ENCODE results near the gene CDK12. TPM values are rescaled to one million over a fixed set of nuclear protein-coding genes. Genes with fewer than 3 reads are reported as not detected.
"Not testable (repeated sequence)": the region's sequence is repeated elsewhere in the genome, so short reads cannot be mapped to it uniquely, and the experiment has no call there.

The CDK12 gene
- total RNA-seq, 2 donors from 2014 or later: 17.4 to 25.1 TPM

DNA sequence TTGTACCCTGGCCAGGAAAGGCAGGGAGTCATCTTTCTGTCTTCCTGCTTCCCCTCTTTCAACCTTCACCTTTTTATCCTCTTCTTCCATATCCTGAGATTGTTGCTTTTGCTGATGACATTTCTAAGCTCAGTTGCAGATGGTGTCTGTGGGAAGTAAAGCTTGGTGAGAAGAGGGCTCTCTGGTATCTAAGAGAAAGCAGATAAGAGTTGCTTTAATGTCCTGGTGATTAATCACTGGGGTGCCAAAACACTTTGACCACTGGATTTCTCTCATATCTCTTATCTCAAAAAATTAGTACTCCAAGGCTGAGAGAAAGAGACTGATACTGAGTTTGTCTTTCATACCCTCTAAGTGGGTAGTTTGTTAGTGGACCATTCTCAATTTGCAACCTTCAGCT is 75.2 kb downstream of the CDK12 start:
- H3K36me3 ChIP-seq (replicated peaks in 1 of 2; ENCODE audit: insufficient read depth in 1 of 2, low read depth in 2 of 2): peaks cover 0 to 4% of the 10 kb centered on the region in 2 donors
- no peak overlapping the region for H3K27ac ChIP-seq
- ATAC-seq (no peak), DNase-seq (no peak)
- no peaks in the 10 kb centered on the region for H3K27me3 ChIP-seq
- intact Hi-C loops (cut with DNase I): no loop called here
- no peak overlapping the region for H3K4me3 ChIP-seq
- no peak for TF ChIP-seq POLR2A (IDR thresholded peaks at IDR 0.05)
- TF ChIP-seq, protein P1, sequence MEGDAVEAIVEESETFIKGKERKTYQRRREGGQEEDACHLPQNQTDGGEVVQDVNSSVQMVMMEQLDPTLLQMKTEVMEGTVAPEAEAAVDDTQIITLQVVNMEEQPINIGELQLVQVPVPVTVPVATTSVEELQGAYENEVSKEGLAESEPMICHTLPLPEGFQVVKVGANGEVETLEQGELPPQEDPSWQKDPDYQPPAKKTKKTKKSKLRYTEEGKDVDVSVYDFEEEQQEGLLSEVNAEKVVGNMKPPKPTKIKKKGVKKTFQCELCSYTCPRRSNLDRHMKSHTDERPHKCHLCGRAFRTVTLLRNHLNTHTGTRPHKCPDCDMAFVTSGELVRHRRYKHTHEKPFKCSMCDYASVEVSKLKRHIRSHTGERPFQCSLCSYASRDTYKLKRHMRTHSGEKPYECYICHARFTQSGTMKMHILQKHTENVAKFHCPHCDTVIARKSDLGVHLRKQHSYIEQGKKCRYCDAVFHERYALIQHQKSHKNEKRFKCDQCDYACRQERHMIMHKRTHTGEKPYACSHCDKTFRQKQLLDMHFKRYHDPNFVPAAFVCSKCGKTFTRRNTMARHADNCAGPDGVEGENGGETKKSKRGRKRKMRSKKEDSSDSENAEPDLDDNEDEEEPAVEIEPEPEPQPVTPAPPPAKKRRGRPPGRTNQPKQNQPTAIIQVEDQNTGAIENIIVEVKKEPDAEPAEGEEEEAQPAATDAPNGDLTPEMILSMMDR (IDR thresholded peaks at IDR 0.05): no peak
- H3K9me3 ChIP-seq: no peaks in the 10 kb centered on the region
- no peaks in the 10 kb centered on the region for H3K4me1 ChIP-seq

DNA sequence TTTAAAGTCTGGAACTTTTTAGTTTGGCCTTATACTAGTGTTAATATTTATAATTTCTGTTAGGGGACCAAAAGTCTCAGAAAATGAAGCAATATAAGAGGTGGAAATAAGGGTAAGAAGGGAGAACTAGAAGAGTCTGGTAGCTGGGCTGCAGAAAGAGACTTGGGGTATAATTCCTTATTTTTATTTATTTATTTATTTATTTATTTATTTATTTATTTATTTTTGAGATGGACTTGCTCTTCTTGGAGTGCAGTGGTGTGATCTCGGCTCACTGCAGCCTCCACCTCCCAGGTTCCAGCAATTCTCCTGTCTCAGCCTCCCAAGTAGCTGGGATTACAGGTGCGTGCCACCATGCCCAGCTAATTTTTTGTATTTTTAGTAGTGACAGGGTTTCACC is 76.1 kb downstream of the CDK12 start:
- H3K9me3 ChIP-seq; H3K27me3 ChIP-seq; H3K4me3 ChIP-seq; ATAC-seq; DNase-seq; H3K27ac ChIP-seq; H3K4me1 ChIP-seq; H3K36me3 ChIP-seq (replicated peaks in 1 of 2; ENCODE audit: insufficient read depth in 1 of 2, low read depth in 2 of 2); intact Hi-C loops (cut with DNase I): not testable (repeated sequence)
- 100% methylated on average over 2 of the region's 2 CpGs for WGBS, 2 donors

DNA sequence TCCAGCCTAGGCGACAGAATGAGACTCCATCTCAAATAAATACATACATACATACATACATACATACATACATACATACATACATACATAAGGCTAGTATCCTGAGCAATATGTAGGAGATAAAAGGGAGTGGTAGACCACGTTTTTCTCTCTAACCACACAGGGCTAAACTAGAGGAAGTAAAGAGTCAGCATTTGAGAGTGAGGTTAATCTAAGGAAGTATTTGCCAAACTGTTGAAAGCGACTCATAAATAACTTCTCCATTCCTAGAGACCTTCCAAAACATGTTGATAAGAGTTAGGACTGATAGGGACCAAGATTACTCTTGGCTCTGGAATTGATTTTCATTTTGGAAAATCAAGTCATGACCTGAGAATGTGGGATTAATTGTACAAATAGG is 77.6 kb downstream of the CDK12 start:
- TF ChIP-seq, protein P1 (IDR thresholded peaks at IDR 0.05): no peak
- TF ChIP-seq POLR2A (IDR thresholded peaks at IDR 0.05): no peak
- 35 to 44% methylated on average over 3 of the region's 3 CpGs for WGBS, 2 donors
- peaks cover 7% of the 10 kb centered on the region for H3K4me1 ChIP-seq
- intact Hi-C loops (cut with DNase I): no loop called here
- H3K4me3 ChIP-seq: no peak overlapping the region
- H3K27ac ChIP-seq: no peak overlapping the region
- no peaks in the 10 kb centered on the region for H3K36me3 ChIP-seq (replicated peaks in 1 of 2; ENCODE audit: insufficient read depth in 1 of 2, low read depth in 2 of 2)
- DNase-seq (no peak), ATAC-seq (no peak)
- no peaks in the 10 kb centered on the region for H3K27me3 ChIP-seq
- H3K9me3 ChIP-seq: no peaks in the 10 kb centered on the region

DNA sequence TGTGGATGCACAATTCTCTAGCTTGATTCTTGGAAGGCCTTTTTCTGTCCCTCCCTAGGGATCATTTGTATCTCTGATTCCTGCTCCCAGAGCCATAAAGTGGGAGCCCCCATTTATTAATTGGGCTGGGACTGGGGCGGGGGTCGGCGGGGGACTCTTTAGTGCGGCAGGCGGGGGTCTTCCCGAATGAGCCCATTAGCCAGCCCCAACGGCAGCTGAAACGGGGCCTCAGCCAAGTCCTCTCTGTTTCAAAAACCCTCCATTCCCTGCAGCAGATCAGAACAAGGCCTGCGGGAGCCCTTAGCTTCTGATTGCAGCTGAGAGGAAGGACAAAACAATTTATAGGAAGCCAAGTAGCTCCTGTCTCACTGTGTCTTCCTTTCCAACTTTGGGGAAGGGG is 79.3 kb downstream of the CDK12 start:
- peaks cover 9% of the 10 kb centered on the region for H3K4me1 ChIP-seq
- no peak overlapping the region for H3K4me3 ChIP-seq
- intact Hi-C loops (cut with DNase I): no loop called here
- H3K27me3 ChIP-seq: no peaks in the 10 kb centered on the region
- 79 to 87% methylated on average over 9 of the region's 9 CpGs for WGBS, 2 donors
- ATAC-seq (no peak), DNase-seq (no peak)
- H3K27ac ChIP-seq: no peak overlapping the region
- no peaks in the 10 kb centered on the region for H3K36me3 ChIP-seq (replicated peaks in 1 of 2; ENCODE audit: insufficient read depth in 1 of 2, low read depth in 2 of 2)
- no peaks in the 10 kb centered on the region for H3K9me3 ChIP-seq
- no peak for TF ChIP-seq POLR2A (IDR thresholded peaks at IDR 0.05)
- TF ChIP-seq, protein P1 (IDR thresholded peaks at IDR 0.05): no peak

DNA sequence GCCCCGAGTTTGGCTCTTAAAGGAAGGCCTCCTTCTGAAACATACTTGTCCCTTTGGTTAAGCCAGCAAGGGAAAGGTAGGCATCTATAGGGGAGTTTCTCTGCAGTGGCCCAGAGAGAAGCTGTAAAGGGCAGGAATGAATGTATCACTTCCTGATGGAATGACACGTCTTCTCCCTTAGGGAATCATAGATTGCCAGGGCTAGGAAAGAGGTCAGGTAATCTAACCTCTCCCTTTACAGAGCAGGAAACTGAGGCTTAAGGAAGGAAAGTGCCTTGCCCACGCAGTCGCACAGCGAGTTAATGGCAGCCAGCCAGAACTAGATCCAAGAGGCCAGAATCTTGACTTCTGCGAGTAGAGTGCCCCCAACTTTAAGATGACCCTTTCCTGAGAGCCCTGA is 80.4 kb downstream of the CDK12 start:
- DNase-seq (no peak), ATAC-seq (no peak)
- Histone ChIP-seq H3K4me3 (no peak overlapping the region), H3K27ac (no peak overlapping the region), H3K27me3 (no peaks in the 10 kb centered on the region), H3K36me3 (replicated peaks in 1 of 2; ENCODE audit: insufficient read depth in 1 of 2, low read depth in 2 of 2) (no peaks in the 10 kb centered on the region), H3K4me1 (peaks cover 9% of the 10 kb centered on the region), H3K9me3 (no peaks in the 10 kb centered on the region)
- intact Hi-C loops (cut with DNase I): no loop called here
- 71 to 73% methylated on average over 6 of the region's 6 CpGs for WGBS, 2 donors
- TF ChIP-seq POLR2A (IDR thresholded peaks at IDR 0.05): no peak
- TF ChIP-seq, protein P1 (IDR thresholded peaks at IDR 0.05): no peak

Measured in body of pancreas (tissue), 4 donors.